Measurements from ENCODE around the gene LOX. TPM values are rescaled to one million over a fixed set of nuclear protein-coding genes. Genes with fewer than 3 reads are reported as not detected.
"Not testable (repeated sequence)": the region's sequence is repeated elsewhere in the genome, so short reads cannot be mapped to it uniquely, and the experiment has no call there.

The LOX gene
- total RNA-seq, 1 donor = 0.42 TPM

- Histone ChIP-seq H3K27me3 (ENCODE audit: insufficient read depth, low read length) (no peaks in the 10 kb centered on the region), H3K4me3 (ENCODE audit: low read length) (no peak overlapping the region), H3K4me1 (ENCODE audit: insufficient read depth, low read length) (no peaks in the 10 kb centered on the region), H3K9me3 (ENCODE audit: low read depth, low read length) (no peaks in the 10 kb centered on the region)
These were observed 32.9 kb upstream of the LOX start for GRCh38 chr5:122110987-122111386.

GRCh38 chr5:122107016-122107415, 29.0 kb upstream of the LOX start:
- no peaks in the 10 kb centered on the region for H3K4me1 ChIP-seq (ENCODE audit: insufficient read depth, low read length)
- H3K9me3 ChIP-seq (ENCODE audit: low read depth, low read length) = no peaks in the 10 kb centered on the region
- H3K27me3 ChIP-seq (ENCODE audit: insufficient read depth, low read length) = no peaks in the 10 kb centered on the region
- no peak overlapping the region for H3K4me3 ChIP-seq (ENCODE audit: low read length)

- Histone ChIP-seq H3K4me3 (ENCODE audit: low read length) (no peak overlapping the region), H3K9me3 (ENCODE audit: low read depth, low read length) (no peaks in the 10 kb centered on the region), H3K27me3 (ENCODE audit: insufficient read depth, low read length) (no peaks in the 10 kb centered on the region), H3K4me1 (ENCODE audit: insufficient read depth, low read length) (no peaks in the 10 kb centered on the region)
These were observed 27.9 kb upstream of the LOX start for GRCh38 chr5:122105909-122106308.

- no peak overlapping the region for H3K4me3 ChIP-seq (ENCODE audit: low read length)
These were observed 24.8 kb upstream of the LOX start for GRCh38 chr5:122102825-122103224.

GRCh38 chr5:122101636-122102285, 23.7 kb upstream of the LOX start:
- Histone ChIP-seq H3K9me3 (ENCODE audit: low read depth, low read length) (no peaks in the 10 kb centered on the region), H3K27me3 (ENCODE audit: insufficient read depth, low read length) (no peaks in the 10 kb centered on the region), H3K4me3 (ENCODE audit: low read length) (no peak overlapping the region), H3K4me1 (ENCODE audit: insufficient read depth, low read length) (no peaks in the 10 kb centered on the region)

More at GRCh38 chr5:122102825-122103224, 24.8 kb upstream of the LOX start:
- no peaks in the 10 kb centered on the region for H3K4me1 ChIP-seq (ENCODE audit: insufficient read depth, low read length)
- no peaks in the 10 kb centered on the region for H3K27me3 ChIP-seq (ENCODE audit: insufficient read depth, low read length)
- no peaks in the 10 kb centered on the region for H3K9me3 ChIP-seq (ENCODE audit: low read depth, low read length)

GRCh38 chr5:122099060-122099790, 21.2 kb upstream of the LOX start:
- Histone ChIP-seq H3K4me1 (ENCODE audit: insufficient read depth, low read length) (no peaks in the 10 kb centered on the region), H3K27me3 (ENCODE audit: insufficient read depth, low read length) (no peaks in the 10 kb centered on the region), H3K9me3 (ENCODE audit: low read depth, low read length) (no peaks in the 10 kb centered on the region), H3K4me3 (ENCODE audit: low read length) (no peak overlapping the region)

- no peaks in the 10 kb centered on the region for H3K27me3 ChIP-seq (ENCODE audit: insufficient read depth, low read length)
- no peaks in the 10 kb centered on the region for H3K4me1 ChIP-seq (ENCODE audit: insufficient read depth, low read length)
- no peaks in the 10 kb centered on the region for H3K9me3 ChIP-seq (ENCODE audit: low read depth, low read length)
- no peak overlapping the region for H3K4me3 ChIP-seq (ENCODE audit: low read length)
These were observed 19.3 kb upstream of the LOX start for GRCh38 chr5:122097391-122097790.

GRCh38 chr5:122095158-122095557, 17.1 kb upstream of the LOX start:
- no peak overlapping the region for H3K4me3 ChIP-seq (ENCODE audit: low read length)
- no peaks in the 10 kb centered on the region for H3K4me1 ChIP-seq (ENCODE audit: insufficient read depth, low read length)
- H3K27me3 ChIP-seq (ENCODE audit: insufficient read depth, low read length) = no peaks in the 10 kb centered on the region
- H3K9me3 ChIP-seq (ENCODE audit: low read depth, low read length) = no peaks in the 10 kb centered on the region

GRCh38 chr5:122094251-122094650, 16.2 kb upstream of the LOX start:
- H3K4me1 ChIP-seq (ENCODE audit: insufficient read depth, low read length) = not testable (repeated sequence)

GRCh38 chr5:122093415-122094180, 15.5 kb upstream of the LOX start:
- H3K4me3 ChIP-seq (ENCODE audit: low read length) = no peak overlapping the region
- H3K9me3 ChIP-seq (ENCODE audit: low read depth, low read length) = no peaks in the 10 kb centered on the region
- H3K27me3 ChIP-seq (ENCODE audit: insufficient read depth, low read length) = no peaks in the 10 kb centered on the region
- no peaks in the 10 kb centered on the region for H3K4me1 ChIP-seq (ENCODE audit: insufficient read depth, low read length)

More at GRCh38 chr5:122094251-122094650, 16.2 kb upstream of the LOX start:
- H3K9me3 ChIP-seq (ENCODE audit: low read depth, low read length); H3K4me3 ChIP-seq (ENCODE audit: low read length); H3K27me3 ChIP-seq (ENCODE audit: insufficient read depth, low read length): not testable (repeated sequence)

GRCh38 chr5:122091936-122092600, 14.0 kb upstream of the LOX start:
- H3K9me3 ChIP-seq (ENCODE audit: low read depth, low read length) = no peaks in the 10 kb centered on the region
- no peaks in the 10 kb centered on the region for H3K27me3 ChIP-seq (ENCODE audit: insufficient read depth, low read length)
- H3K4me1 ChIP-seq (ENCODE audit: insufficient read depth, low read length) = no peaks in the 10 kb centered on the region
- H3K4me3 ChIP-seq (ENCODE audit: low read length) = no peak overlapping the region

GRCh38 chr5:122089096-122090013, 11.3 kb upstream of the LOX start:
- Histone ChIP-seq H3K4me1 (ENCODE audit: insufficient read depth, low read length) (no peaks in the 10 kb centered on the region), H3K9me3 (ENCODE audit: low read depth, low read length) (no peaks in the 10 kb centered on the region), H3K27me3 (ENCODE audit: insufficient read depth, low read length) (no peaks in the 10 kb centered on the region), H3K4me3 (ENCODE audit: low read length) (no peak overlapping the region)

GRCh38 chr5:122085041-122085440, 7.0 kb upstream of the LOX start:
- H3K27me3 ChIP-seq (ENCODE audit: insufficient read depth, low read length) = peaks cover 6% of the 10 kb centered on the region
- no peaks in the 10 kb centered on the region for H3K9me3 ChIP-seq (ENCODE audit: low read depth, low read length)
- H3K4me3 ChIP-seq (ENCODE audit: low read length) = no peak overlapping the region
- H3K4me1 ChIP-seq (ENCODE audit: insufficient read depth, low read length) = no peaks in the 10 kb centered on the region

- Histone ChIP-seq H3K4me1 (ENCODE audit: insufficient read depth, low read length) (no peaks in the 10 kb centered on the region), H3K9me3 (ENCODE audit: low read depth, low read length) (no peaks in the 10 kb centered on the region), H3K4me3 (ENCODE audit: low read length) (no peak overlapping the region), H3K27me3 (ENCODE audit: insufficient read depth, low read length) (peaks cover 17% of the 10 kb centered on the region)
These were observed 5.5 kb upstream of the LOX start for GRCh38 chr5:122083535-122083934.

Measured in mononuclear cell (primary cell).